Endothelial cell of umbilical vein (primary cell): ENCODE results near the gene OSBPL10.

Source experiments
- EZH2 ChIP-seq: IDR thresholded peaks from 2 replicates; pipeline ENCODE4 v1.6.1; 2012; ENCODE audit warnings: borderline replicate concordance, low read depth, mild to moderate bottlenecking, moderate library complexity, low read length, inconsistent platforms; ENCODE audit not compliant: severe bottlenecking
- POLR2A ChIP-seq: IDR thresholded peaks from 2 replicates; pipeline ENCODE4 v1.6.1; 2012; ENCODE audit warnings: low read depth, mild to moderate bottlenecking, control low read depth, low read length
- POLR2AphosphoS5 ChIP-seq: IDR thresholded peaks from 2 replicates; pipeline ENCODE4 v1.6.1; 2012; ENCODE audit warnings: low read depth, mild to moderate bottlenecking, control low read depth, low read length, moderate library complexity; ENCODE audit not compliant: insufficient read depth
- TF ChIP-seq, protein P1 (sequence below), 2 donors: IDR thresholded peaks; 1 replicate in 1 of 2; 2 replicates in 1 of 2; pipeline ENCODE4 v1.5.1; 2011; ENCODE audit warnings: low read length in 2 of 2, mild to moderate bottlenecking in 2 of 2, moderate library complexity in 2 of 2, control low read depth in 1 of 2, inconsistent platforms in 1 of 2, low read depth in 1 of 2; ENCODE audit not compliant: insufficient read depth in 1 of 2; ENCODE audit errors: extremely low read depth in 1 of 2
- TF ChIP-seq, protein P2 (sequence below): IDR thresholded peaks from 2 replicates; pipeline ENCODE4 v1.6.1; 2011; ENCODE audit not compliant: insufficient read depth, insufficient read length

DNA sequence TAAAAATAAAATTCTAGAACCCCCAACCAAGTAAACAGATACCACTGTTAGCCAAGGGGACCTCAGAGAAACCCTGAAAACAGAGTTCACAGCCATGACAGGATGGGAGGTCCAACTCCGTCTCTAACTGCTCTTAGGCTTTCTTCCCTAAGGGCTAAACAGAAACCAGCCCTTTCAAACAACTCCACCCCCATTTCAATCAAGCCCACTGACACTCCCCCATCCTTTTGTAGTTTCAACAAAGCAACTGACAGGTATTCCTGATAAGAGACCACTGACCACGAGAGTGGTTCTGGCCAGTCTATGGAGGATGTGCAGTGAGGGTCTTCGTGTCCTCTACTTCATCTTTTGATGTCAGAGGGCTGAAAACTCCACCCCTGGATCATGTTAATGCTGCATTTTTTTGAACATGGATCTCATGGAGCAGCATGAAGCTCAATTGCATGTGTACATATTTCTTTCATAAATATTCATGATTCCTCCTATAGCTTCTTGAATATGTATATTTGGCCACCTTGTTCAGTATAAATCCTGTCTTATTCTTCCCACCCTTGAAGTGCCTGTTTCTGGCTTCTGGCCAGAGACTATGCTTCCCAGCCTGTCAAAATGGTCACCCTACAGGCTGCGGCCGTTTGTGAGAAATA lies 222.6 kb downstream of the OSBPL10 start:
- TF ChIP-seq, protein P1, sequence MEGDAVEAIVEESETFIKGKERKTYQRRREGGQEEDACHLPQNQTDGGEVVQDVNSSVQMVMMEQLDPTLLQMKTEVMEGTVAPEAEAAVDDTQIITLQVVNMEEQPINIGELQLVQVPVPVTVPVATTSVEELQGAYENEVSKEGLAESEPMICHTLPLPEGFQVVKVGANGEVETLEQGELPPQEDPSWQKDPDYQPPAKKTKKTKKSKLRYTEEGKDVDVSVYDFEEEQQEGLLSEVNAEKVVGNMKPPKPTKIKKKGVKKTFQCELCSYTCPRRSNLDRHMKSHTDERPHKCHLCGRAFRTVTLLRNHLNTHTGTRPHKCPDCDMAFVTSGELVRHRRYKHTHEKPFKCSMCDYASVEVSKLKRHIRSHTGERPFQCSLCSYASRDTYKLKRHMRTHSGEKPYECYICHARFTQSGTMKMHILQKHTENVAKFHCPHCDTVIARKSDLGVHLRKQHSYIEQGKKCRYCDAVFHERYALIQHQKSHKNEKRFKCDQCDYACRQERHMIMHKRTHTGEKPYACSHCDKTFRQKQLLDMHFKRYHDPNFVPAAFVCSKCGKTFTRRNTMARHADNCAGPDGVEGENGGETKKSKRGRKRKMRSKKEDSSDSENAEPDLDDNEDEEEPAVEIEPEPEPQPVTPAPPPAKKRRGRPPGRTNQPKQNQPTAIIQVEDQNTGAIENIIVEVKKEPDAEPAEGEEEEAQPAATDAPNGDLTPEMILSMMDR (IDR thresholded peaks at IDR 0.05; ENCODE audit: extremely low read depth in 1 of 2, insufficient read depth in 1 of 2, low read depth in 1 of 2, low read length in 2 of 2) = no peak
- TF ChIP-seq POLR2A (no peak), EZH2 (no peak), POLR2AphosphoS5 (no peak)
- TF ChIP-seq, protein P2, sequence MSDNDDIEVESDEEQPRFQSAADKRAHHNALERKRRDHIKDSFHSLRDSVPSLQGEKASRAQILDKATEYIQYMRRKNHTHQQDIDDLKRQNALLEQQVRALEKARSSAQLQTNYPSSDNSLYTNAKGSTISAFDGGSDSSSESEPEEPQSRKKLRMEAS = no peak
